A549 (cell line): ENCODE results near the gene CFAP126. TPM values are rescaled to one million over a fixed set of nuclear protein-coding genes. Genes with fewer than 3 reads are reported as not detected.

Experiments used
- ATAC-seq, 2 experiments: fragments of 200-7000 bp in 1 of 2; fragments of >200 bp in 1 of 2; cut with Nextera tagmentation in 1 of 2; cut with Tn5 transposase in 1 of 2; 3 replicates each; pipeline versions ENCODE4 v1.8.0 to v1.9.1; 2018 to 2020; ENCODE audit warnings: mild to moderate bottlenecking in 1 of 2, moderate library complexity in 1 of 2
- CTCF ChIA-PET: fragments of 300-600 bp; sonication (Branson Sonifier 250); formaldehyde crosslinking; extraction: SDS; loops from one replicate; lab custom pipeline; 2021; ENCODE audit warnings: antibody characterized with exemption, inconsistent platforms; lab: Yijun Ruan, JAX
- POLR2A ChIA-PET: fragments of 350-600 bp; formaldehyde crosslinking; extraction: SDS; loops from one replicate; lab custom pipeline; 2021; ENCODE audit warnings: antibody characterized with exemption, inconsistent platforms; lab: Yijun Ruan, JAX
- DNase-seq, 2 experiments: peaks; one replicate each; pipeline versions ENCODE4 v3.0.0 to v3.0.0-alpha.2; 2011 to 2016; ENCODE audit warnings: low read depth in 1 of 2, low spot score in 1 of 2
- FAIRE-seq: peaks from 2 replicates; lab custom pipeline; 2011; peaks lifted over from hg19 to GRCh38; lab: Jason Lieb, UNC
- H3K27ac ChIP-seq, 2 experiments: fragments of >200 bp; sonication (Bioruptor Twin); formaldehyde crosslinking; 3 replicates each; pipeline ENCODE4 v1.5.1; 2016 to 2017
- H3K4me1 ChIP-seq: fragments of >200 bp; sonication (Bioruptor Twin); formaldehyde crosslinking; 3 replicates; pipeline ENCODE4 v1.6.1; 2016
- H3K4me2 ChIP-seq: fragments of >200 bp; sonication (Bioruptor Twin); formaldehyde crosslinking; 3 replicates; pipeline ENCODE4 v1.6.1; 2016
- H3K4me3 ChIP-seq: fragments of >200 bp; sonication (Bioruptor Twin); formaldehyde crosslinking; 3 replicates; pipeline ENCODE4 v1.5.1; 2016
- H3K9me3 ChIP-seq: fragments of >200 bp; sonication (Bioruptor Twin); formaldehyde crosslinking; 3 replicates; pipeline ENCODE4 v1.6.1; 2016
- CBX2 ChIP-seq: fragments of 200-600 bp; sonication (generic); IDR thresholded peaks from 2 replicates; pipeline ENCODE4 v1.6.1; 2016; ENCODE audit warnings: low read depth, mild to moderate bottlenecking, borderline replicate concordance
- CTCF ChIP-seq: fragments of >200 bp; sonication (Bioruptor Twin); formaldehyde crosslinking; IDR thresholded peaks from 3 replicates; pipeline ENCODE4 v1.5.1; 2016
- E2F6 ChIP-seq: IDR thresholded peaks from 2 replicates; pipeline ENCODE4 v1.6.1; 2012; ENCODE audit warnings: low read depth, borderline replicate concordance
- EP300 ChIP-seq, 2 experiments: fragments of >200 bp; sonication (Bioruptor Twin); formaldehyde crosslinking; IDR thresholded peaks; 2 replicates in 1 of 2; 3 replicates in 1 of 2; pipeline ENCODE4 v1.6.1; 2016 to 2017
- FOSL2 ChIP-seq, 2 experiments: fragments of 450-650 bp in 1 of 2; fragments of >200 bp in 1 of 2; sonication (Bioruptor Twin) in 1 of 2; formaldehyde crosslinking; IDR thresholded peaks; 2 replicates each; pipeline versions ENCODE4 v1.5.0 to v1.6.1; 2016 to 2020; ENCODE audit warnings: mild to moderate bottlenecking in 1 of 2, moderate library complexity in 1 of 2
- FOXS1 ChIP-seq: fragments of 250-450 bp; sonication (Bioruptor Pico); IDR thresholded peaks from 2 replicates; pipeline ENCODE4 v1.5.0; 2020; ENCODE audit warnings: mild to moderate bottlenecking, moderate library complexity
- HDAC2 ChIP-seq: fragments of 200-600 bp; sonication (generic); IDR thresholded peaks from 2 replicates; pipeline ENCODE4 v1.6.1; 2016
- HMGXB4 ChIP-seq: fragments of 250-450 bp; sonication (Bioruptor Pico); IDR thresholded peaks from 2 replicates; pipeline ENCODE4 v1.5.0; 2021; ENCODE audit warnings: mild to moderate bottlenecking, moderate library complexity, borderline replicate concordance
- HOXA7 ChIP-seq: fragments of 250-450 bp; sonication (Bioruptor Pico); IDR thresholded peaks from 2 replicates; pipeline ENCODE4 v1.5.0; 2020; ENCODE audit warnings: mild to moderate bottlenecking, moderate library complexity
- JUN ChIP-seq, 2 experiments: fragments of >200 bp; sonication (Bioruptor Twin); formaldehyde crosslinking; IDR thresholded peaks; 2 replicates in 1 of 2; 3 replicates in 1 of 2; pipeline ENCODE4 v1.6.1; 2016 to 2017
- KDM1A ChIP-seq: fragments of 200-600 bp; sonication (generic); IDR thresholded peaks from 2 replicates; pipeline ENCODE4 v1.6.1; 2016; ENCODE audit warnings: low read depth, mild to moderate bottlenecking
- MAX ChIP-seq: IDR thresholded peaks from 2 replicates; pipeline ENCODE4 v1.6.1; 2012
- MAZ ChIP-seq: fragments of 150-350 bp; IDR thresholded peaks from 2 replicates; pipeline ENCODE4 v1.6.1; 2014; ENCODE audit warnings: antibody characterized with exemption, low read depth, low read length, borderline replicate concordance
- NPAS2 ChIP-seq: fragments of 250-450 bp; sonication (Bioruptor Pico); IDR thresholded peaks from 2 replicates; pipeline ENCODE4 v1.8.0; 2022; ENCODE audit warnings: mild to moderate bottlenecking, moderate library complexity, borderline replicate concordance
- NR3C1 ChIP-seq: fragments of >200 bp; sonication (Bioruptor Twin); formaldehyde crosslinking; IDR thresholded peaks from 3 replicates; pipeline ENCODE4 v1.6.1; 2017
- PBX3 ChIP-seq: IDR thresholded peaks from 2 replicates; pipeline ENCODE4 v1.6.1; 2012
- RAD21 ChIP-seq, 2 experiments: fragments of >200 bp in 1 of 2; sonication (Bioruptor Twin) in 1 of 2; formaldehyde crosslinking in 1 of 2; IDR thresholded peaks in 1 of 2; conservative IDR thresholded peaks in 1 of 2; 2 replicates in 1 of 2; 3 replicates in 1 of 2; pipeline ENCODE4 v1.6.1; 2012 to 2018; ENCODE audit warnings: inconsistent platforms in 1 of 2
- RCOR1 ChIP-seq: fragments of 150-350 bp; IDR thresholded peaks from 2 replicates; pipeline ENCODE4 v1.6.1; 2014; ENCODE audit warnings: antibody characterized with exemption, low read length, low read depth
- RNF2 ChIP-seq: fragments of 200-600 bp; sonication (generic); IDR thresholded peaks from 2 replicates; pipeline ENCODE4 v1.6.1; 2016; ENCODE audit warnings: low read depth, mild to moderate bottlenecking, antibody characterized with exemption, moderate library complexity, borderline replicate concordance
- TFCP2L1 ChIP-seq: fragments of 250-450 bp; sonication (Bioruptor Pico); IDR thresholded peaks from 2 replicates; pipeline ENCODE4 v1.5.0; 2021; ENCODE audit warnings: mild to moderate bottlenecking
- TP53 ChIP-seq: fragments of 250-450 bp; sonication (Bioruptor Pico); IDR thresholded peaks from 2 replicates; pipeline ENCODE4 v1.5.0; 2021; ENCODE audit warnings: mild to moderate bottlenecking, moderate library complexity
- USF2 ChIP-seq: fragments of 450-650 bp; IDR thresholded peaks from 2 replicates; pipeline ENCODE4 v1.6.1; 2014; ENCODE audit warnings: antibody characterized with exemption
- ZFP36 ChIP-seq: fragments of 450-650 bp; IDR thresholded peaks from 2 replicates; pipeline ENCODE4 v1.6.1; 2014; ENCODE audit warnings: borderline replicate concordance; ENCODE audit not compliant: partially characterized antibody
- ZNF302 ChIP-seq: fragments of 250-450 bp; sonication (Bioruptor Pico); IDR thresholded peaks from 2 replicates; pipeline ENCODE4 v1.9.0; 2021; ENCODE audit warnings: inconsistent platforms, mild to moderate bottlenecking, moderate library complexity
- ZSCAN20 ChIP-seq: fragments of 250-450 bp; sonication (Bioruptor Pico); IDR thresholded peaks from 2 replicates; pipeline ENCODE4 v1.8.0; 2022; ENCODE audit warnings: mild to moderate bottlenecking, moderate library complexity
- WGBS: methylation state at CpG from one replicate; pipeline ENCODE4 v1.1.6; 2017; ENCODE audit errors: missing lambda C conversion rate; 5-methylcytosine and 5-hydroxymethylcytosine counted together
- polyA plus RNA-seq, 4 experiments: library from polyadenylated mRNA; depleted of rRNA in 3 of 4; stranded (reverse); fragments of >200 nt; fragmentation: RNase III in 1 of 4; extraction: RNeasy Plus Mini Kit Qiagen cat#74134 plus additional on column Dnase treatment in 1 of 4; gene quantifications; 2 replicates in 3 of 4; 3 replicates in 1 of 4; pipeline ENCODE4 v1.2.3, GENCODE V29; 2011 to 2017

Gene CFAP126
- polyA plus RNA-seq, 2 of the 4 experiments (the other 2 are of a cell fraction), result not detected

- H3K4me2 ChIP-seq, result no peak overlapping the region
- ATAC-seq (no peak), DNase-seq (no peak), FAIRE-seq (no peak)
- H3K4me3 ChIP-seq, result no peak overlapping the region
- no peak overlapping the region for H3K27ac ChIP-seq
- 79% methylated on average over 1 of the region's 1 CpG for WGBS
- TF ChIP-seq MAX (no peak), RNF2 (no peak), TFCP2L1 (CRISPR knock-in tag) (no peak), CTCF (no peak), RAD21 (conservative IDR thresholded peaks at IDR 0.05 in 1 of 2, IDR thresholded peaks at IDR 0.05 in 1 of 2) (no peak), KDM1A (no peak), CBX2 (no peak), NR3C1 (no peak)
- POLR2A ChIA-PET, result no interaction called here
- no peaks in the 10 kb centered on the region for H3K9me3 ChIP-seq
- H3K4me1 ChIP-seq, result no peaks in the 10 kb centered on the region
- CTCF ChIA-PET, result interaction anchor here (0.7 to 2.2 kb wide), 3 partner anchors 23 to 122 kb away, joined by 3 to 9 read pairs (median 4); no protein-coding TSS in a partner anchor
Observed at GRCh38 chr1:161351482-161351881, 16.2 kb downstream of the CFAP126 start.

- H3K9me3 ChIP-seq, result no peaks in the 10 kb centered on the region
- no peaks in the 10 kb centered on the region for H3K4me1 ChIP-seq
- 87% methylated on average over 1 of the region's 1 CpG for WGBS
- DNase-seq (no peak), ATAC-seq (no peak), FAIRE-seq (no peak)
- H3K4me3 ChIP-seq, result no peak overlapping the region
- no peak overlapping the region for H3K27ac ChIP-seq
- no peak overlapping the region for H3K4me2 ChIP-seq
- ChIA-PET POLR2A (no interaction called here), CTCF (no interaction called here)
- no peak for TF ChIP-seq TP53 (CRISPR knock-in tag)
- no peak for TF ChIP-seq ZSCAN20 (CRISPR knock-in tag)
- TF ChIP-seq HOXA7 (CRISPR knock-in tag), result no peak
- TF ChIP-seq FOXS1 (CRISPR knock-in tag), result no peak
- no peak for TF ChIP-seq EP300 (IDR thresholded peaks at IDR 0.05)
Observed at GRCh38 chr1:161350671-161351070, 17.0 kb downstream of the CFAP126 start.

- FAIRE-seq (no peak), DNase-seq (no peak), ATAC-seq (no peak)
- POLR2A ChIA-PET, result no interaction called here
- Histone ChIP-seq H3K4me1 (no peaks in the 10 kb centered on the region), H3K4me2 (no peak overlapping the region), H3K27ac (no peak overlapping the region), H3K9me3 (no peaks in the 10 kb centered on the region), H3K4me3 (no peak overlapping the region)
- WGBS, result 92% methylated on average over 5 of the region's 5 CpGs
- CTCF ChIA-PET, result interaction anchor here (0.6 to 2.8 kb wide), 5 partner anchors 16 to 116 kb away, joined by 3 to 16 read pairs (median 3); partner anchors contain the start of gene TOMM40L
- no peak for TF ChIP-seq USF2
- TF ChIP-seq HDAC2, result no peak
- no peak for TF ChIP-seq ZFP36
- no peak for TF ChIP-seq ZNF302 (CRISPR knock-in tag)
- TF ChIP-seq JUN (IDR thresholded peaks at IDR 0.05), result no peak
- no peak for TF ChIP-seq ZSCAN20 (CRISPR knock-in tag)
- TF ChIP-seq TFCP2L1 (CRISPR knock-in tag), result no peak
- TF ChIP-seq E2F6, result no peak
- no peak for TF ChIP-seq RCOR1
- no peak for TF ChIP-seq MAZ
- no peak for TF ChIP-seq RNF2
- TF ChIP-seq PBX3, result no peak
- no peak for TF ChIP-seq HMGXB4 (CRISPR knock-in tag)
- TF ChIP-seq NPAS2, result no peak
- TF ChIP-seq CTCF, result no peak
- TF ChIP-seq FOSL2 (IDR thresholded peaks at IDR 0.05), result no peak
- TF ChIP-seq FOSL2 (CRISPR knock-in tag; IDR thresholded peaks at IDR 0.05), result no peak
Observed at GRCh38 chr1:161342821-161343220, 24.9 kb downstream of the CFAP126 start.
